ENCODE measurements around the gene TRPM1. TPM values are rescaled to one million over a fixed set of nuclear protein-coding genes. Genes with fewer than 3 reads are reported as not detected.
A peak's percentile ranks its signal among the peaks of the same experiment; 100 is the strongest.

Gene TRPM1
- total RNA-seq, 1 donor: under 0.01 TPM

- no peak overlapping the region for H3K4me3 ChIP-seq (ENCODE audit: low read depth, low read length)
- no peak for TF ChIP-seq CTCF (IDR thresholded peaks at IDR 0.05; ENCODE audit: insufficient read depth, low read depth, low read length)
- DNase-seq (ENCODE audit: low read depth): no peak
Measured at GRCh38 chr15:31037731-31038477, 63.6 kb downstream of the TRPM1 start.

- DNase-seq (ENCODE audit: low read depth): no peak
Measured at GRCh38 chr15:31036783-31037182, 64.7 kb downstream of the TRPM1 start.

GRCh38 chr15:31035610-31036009 lies 65.9 kb downstream of the TRPM1 start:
- DNase-seq (ENCODE audit: low read depth): no peak
- no peak overlapping the region for H3K4me3 ChIP-seq (ENCODE audit: low read depth, low read length)
- TF ChIP-seq CTCF (IDR thresholded peaks at IDR 0.05; ENCODE audit: insufficient read depth, low read depth, low read length): no peak

More at GRCh38 chr15:31036783-31037182, 64.7 kb downstream of the TRPM1 start:
- no peak for TF ChIP-seq CTCF (IDR thresholded peaks at IDR 0.05; ENCODE audit: insufficient read depth, low read depth, low read length)
- H3K4me3 ChIP-seq (ENCODE audit: low read depth, low read length): no peak overlapping the region

GRCh38 chr15:31034152-31034551 lies 67.4 kb downstream of the TRPM1 start:
- H3K4me3 ChIP-seq (ENCODE audit: low read depth, low read length): no peak overlapping the region
- TF ChIP-seq CTCF (IDR thresholded peaks at IDR 0.05; ENCODE audit: insufficient read depth, low read depth, low read length): no peak
- no peak for DNase-seq (ENCODE audit: low read depth)

GRCh38 chr15:31032961-31033371 lies 68.6 kb downstream of the TRPM1 start:
- H3K4me3 ChIP-seq (ENCODE audit: low read depth, low read length): no peak overlapping the region
- peak; percentile 60 for DNase-seq (ENCODE audit: low read depth)
- no peak for TF ChIP-seq CTCF (IDR thresholded peaks at IDR 0.05; ENCODE audit: insufficient read depth, low read depth, low read length)

- no peak overlapping the region for H3K4me3 ChIP-seq (ENCODE audit: low read depth, low read length)
- TF ChIP-seq CTCF (IDR thresholded peaks at IDR 0.05; ENCODE audit: insufficient read depth, low read depth, low read length): no peak
- DNase-seq (ENCODE audit: low read depth): peak; percentile 65
Measured at GRCh38 chr15:31031471-31032067, 70.0 kb downstream of the TRPM1 start.

Data from fibroblast of villous mesenchyme (primary cell).